ENCODE data around the gene DCDC1. TPM values are rescaled to one million over a fixed set of nuclear protein-coding genes. Genes with fewer than 3 reads are reported as not detected.
A peak's percentile ranks its signal among the peaks of the same experiment; 100 is the strongest.

The DCDC1 gene
- total and polyA plus RNA-seq, 9 of the 15 experiments (the other 6 are each of a cell fraction or from before 2014, with no cell fraction given), result 0.05 to 0.18 (median 0.08) TPM; not detected in 3

DNA sequence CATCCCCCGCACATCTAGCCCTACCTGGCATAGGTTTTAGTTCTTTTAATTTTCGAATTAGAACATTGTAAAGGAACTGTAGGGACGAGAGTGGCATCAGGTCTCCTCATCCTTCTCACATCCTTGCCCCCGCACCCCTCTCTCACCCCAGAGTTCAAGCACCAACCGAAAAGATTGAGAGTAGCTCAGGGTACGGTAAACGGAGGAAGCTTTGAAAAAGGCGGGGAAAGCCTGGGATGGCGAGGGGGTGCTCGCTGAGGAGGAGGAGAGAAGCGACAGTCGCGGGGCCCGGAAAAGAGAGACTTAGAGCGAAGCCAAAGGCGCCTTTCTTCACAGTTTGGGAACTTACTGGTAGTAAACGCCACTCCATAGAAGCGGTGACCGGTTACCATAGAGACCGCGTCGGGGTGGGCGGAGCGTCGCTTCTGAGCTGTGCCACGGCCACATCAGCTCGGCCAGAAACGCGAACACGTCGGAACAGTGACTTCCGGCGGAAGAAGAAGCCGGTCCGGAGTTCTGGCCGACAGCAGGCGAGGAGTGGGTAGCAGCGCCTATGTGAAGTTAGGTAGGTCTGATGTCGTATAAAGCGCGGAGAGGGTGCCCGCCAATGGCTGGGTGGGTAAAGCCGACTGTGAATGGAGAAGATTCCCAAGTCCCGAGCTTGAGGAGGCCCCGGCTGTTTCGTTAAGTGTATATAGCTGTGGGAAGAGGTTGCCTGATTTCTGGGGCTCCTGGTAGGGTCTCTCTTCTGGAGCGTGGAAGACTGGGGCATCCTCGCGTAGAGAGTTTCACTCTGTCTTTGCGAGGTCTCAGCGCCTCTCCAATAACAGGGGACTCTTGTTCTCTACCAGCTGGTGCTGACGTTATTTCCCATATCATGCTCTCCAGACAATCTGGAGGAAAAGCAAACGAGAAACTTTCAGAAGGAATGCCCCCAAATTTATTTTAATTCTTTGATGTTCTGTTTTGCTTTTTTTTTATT, at the start of gene DCDC1, which contains the start of gene DNAJC24 (continued):
- TF ChIP-seq, protein P1, sequence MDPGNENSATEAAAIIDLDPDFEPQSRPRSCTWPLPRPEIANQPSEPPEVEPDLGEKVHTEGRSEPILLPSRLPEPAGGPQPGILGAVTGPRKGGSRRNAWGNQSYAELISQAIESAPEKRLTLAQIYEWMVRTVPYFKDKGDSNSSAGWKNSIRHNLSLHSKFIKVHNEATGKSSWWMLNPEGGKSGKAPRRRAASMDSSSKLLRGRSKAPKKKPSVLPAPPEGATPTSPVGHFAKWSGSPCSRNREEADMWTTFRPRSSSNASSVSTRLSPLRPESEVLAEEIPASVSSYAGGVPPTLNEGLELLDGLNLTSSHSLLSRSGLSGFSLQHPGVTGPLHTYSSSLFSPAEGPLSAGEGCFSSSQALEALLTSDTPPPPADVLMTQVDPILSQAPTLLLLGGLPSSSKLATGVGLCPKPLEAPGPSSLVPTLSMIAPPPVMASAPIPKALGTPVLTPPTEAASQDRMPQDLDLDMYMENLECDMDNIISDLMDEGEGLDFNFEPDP (CRISPR knock-in tag; IDR thresholded peaks at IDR 0.05), result no peak
- TF ChIP-seq NFE2 (IDR thresholded peaks at IDR 0.05; ENCODE audit: low read depth) (no peak), POLR2AphosphoS5 (IDR thresholded peaks at IDR 0.05; ENCODE audit: control insufficient read depth, insufficient read depth, low read depth, low read length) (peak; percentile 82), HMG20A (CRISPR knock-in tag; conservative IDR thresholded peaks at IDR 0.05) (no peak), CCNT2 (IDR thresholded peaks at IDR 0.05; ENCODE audit: borderline replicate concordance, extremely low read depth, insufficient read length, low read depth, low read length) (peak; percentile 40), NCOR1 (IDR thresholded peaks at IDR 0.05) (no peak), EGR1 (conservative IDR thresholded peaks at IDR 0.05) (peak; percentile 67; the same call in 1 of the 2 replicates), EP400 (IDR thresholded peaks at IDR 0.05) (peak; percentile 60), NR2C2 (CRISPR knock-in tag; IDR thresholded peaks at IDR 0.05) (no peak), NR2C2 (tag; IDR thresholded peaks at IDR 0.05) (0 out of 2 replicates have a peak, but pooled peaks have one; percentile 41)
- TF ChIP-seq, protein P2, sequence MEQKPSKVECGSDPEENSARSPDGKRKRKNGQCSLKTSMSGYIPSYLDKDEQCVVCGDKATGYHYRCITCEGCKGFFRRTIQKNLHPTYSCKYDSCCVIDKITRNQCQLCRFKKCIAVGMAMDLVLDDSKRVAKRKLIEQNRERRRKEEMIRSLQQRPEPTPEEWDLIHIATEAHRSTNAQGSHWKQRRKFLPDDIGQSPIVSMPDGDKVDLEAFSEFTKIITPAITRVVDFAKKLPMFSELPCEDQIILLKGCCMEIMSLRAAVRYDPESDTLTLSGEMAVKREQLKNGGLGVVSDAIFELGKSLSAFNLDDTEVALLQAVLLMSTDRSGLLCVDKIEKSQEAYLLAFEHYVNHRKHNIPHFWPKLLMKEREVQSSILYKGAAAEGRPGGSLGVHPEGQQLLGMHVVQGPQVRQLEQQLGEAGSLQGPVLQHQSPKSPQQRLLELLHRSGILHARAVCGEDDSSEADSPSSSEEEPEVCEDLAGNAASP (IDR thresholded peaks at IDR 0.05), result no peak
- TF ChIP-seq, protein P3, sequence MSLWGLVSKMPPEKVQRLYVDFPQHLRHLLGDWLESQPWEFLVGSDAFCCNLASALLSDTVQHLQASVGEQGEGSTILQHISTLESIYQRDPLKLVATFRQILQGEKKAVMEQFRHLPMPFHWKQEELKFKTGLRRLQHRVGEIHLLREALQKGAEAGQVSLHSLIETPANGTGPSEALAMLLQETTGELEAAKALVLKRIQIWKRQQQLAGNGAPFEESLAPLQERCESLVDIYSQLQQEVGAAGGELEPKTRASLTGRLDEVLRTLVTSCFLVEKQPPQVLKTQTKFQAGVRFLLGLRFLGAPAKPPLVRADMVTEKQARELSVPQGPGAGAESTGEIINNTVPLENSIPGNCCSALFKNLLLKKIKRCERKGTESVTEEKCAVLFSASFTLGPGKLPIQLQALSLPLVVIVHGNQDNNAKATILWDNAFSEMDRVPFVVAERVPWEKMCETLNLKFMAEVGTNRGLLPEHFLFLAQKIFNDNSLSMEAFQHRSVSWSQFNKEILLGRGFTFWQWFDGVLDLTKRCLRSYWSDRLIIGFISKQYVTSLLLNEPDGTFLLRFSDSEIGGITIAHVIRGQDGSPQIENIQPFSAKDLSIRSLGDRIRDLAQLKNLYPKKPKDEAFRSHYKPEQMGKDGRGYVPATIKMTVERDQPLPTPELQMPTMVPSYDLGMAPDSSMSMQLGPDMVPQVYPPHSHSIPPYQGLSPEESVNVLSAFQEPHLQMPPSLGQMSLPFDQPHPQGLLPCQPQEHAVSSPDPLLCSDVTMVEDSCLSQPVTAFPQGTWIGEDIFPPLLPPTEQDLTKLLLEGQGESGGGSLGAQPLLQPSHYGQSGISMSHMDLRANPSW (CRISPR knock-in tag; IDR thresholded peaks at IDR 0.05), result no peak
- TF ChIP-seq, protein P4, sequence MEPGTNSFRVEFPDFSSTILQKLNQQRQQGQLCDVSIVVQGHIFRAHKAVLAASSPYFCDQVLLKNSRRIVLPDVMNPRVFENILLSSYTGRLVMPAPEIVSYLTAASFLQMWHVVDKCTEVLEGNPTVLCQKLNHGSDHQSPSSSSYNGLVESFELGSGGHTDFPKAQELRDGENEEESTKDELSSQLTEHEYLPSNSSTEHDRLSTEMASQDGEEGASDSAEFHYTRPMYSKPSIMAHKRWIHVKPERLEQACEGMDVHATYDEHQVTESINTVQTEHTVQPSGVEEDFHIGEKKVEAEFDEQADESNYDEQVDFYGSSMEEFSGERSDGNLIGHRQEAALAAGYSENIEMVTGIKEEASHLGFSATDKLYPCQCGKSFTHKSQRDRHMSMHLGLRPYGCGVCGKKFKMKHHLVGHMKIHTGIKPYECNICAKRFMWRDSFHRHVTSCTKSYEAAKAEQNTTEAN (CRISPR knock-in tag; IDR thresholded peaks at IDR 0.05), result no peak
- TF ChIP-seq, protein P5, sequence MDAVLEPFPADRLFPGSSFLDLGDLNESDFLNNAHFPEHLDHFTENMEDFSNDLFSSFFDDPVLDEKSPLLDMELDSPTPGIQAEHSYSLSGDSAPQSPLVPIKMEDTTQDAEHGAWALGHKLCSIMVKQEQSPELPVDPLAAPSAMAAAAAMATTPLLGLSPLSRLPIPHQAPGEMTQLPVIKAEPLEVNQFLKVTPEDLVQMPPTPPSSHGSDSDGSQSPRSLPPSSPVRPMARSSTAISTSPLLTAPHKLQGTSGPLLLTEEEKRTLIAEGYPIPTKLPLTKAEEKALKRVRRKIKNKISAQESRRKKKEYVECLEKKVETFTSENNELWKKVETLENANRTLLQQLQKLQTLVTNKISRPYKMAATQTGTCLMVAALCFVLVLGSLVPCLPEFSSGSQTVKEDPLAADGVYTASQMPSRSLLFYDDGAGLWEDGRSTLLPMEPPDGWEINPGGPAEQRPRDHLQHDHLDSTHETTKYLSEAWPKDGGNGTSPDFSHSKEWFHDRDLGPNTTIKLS (IDR thresholded peaks at IDR 0.05; ENCODE audit: borderline replicate concordance, low read depth), result peak; percentile 56; the same call in 1 of the 2 replicates

Data from K562 (cell line).